Activated CD4-positive, alpha-beta T cell treated with anti-CD3 and anti-CD28 coated beads for 48 hours (primary cell): ENCODE measurements around the gene AHSP.
"Not testable (repeated sequence)": the region's sequence is repeated elsewhere in the genome, so short reads cannot be mapped to it uniquely, and the experiment has no call there.

Experiments used
- DNase-seq: peaks from one replicate; pipeline ENCODE4 v3.0.0-alpha.2; 2020

Gene AHSP

GRCh38 chr16:31532120-31532519 lies 4.4 kb downstream of the AHSP start:
- DNase-seq, result no peak

- DNase-seq, result no peak
Measured at GRCh38 chr16:31532896-31533295, 5.2 kb downstream of the AHSP start.

GRCh38 chr16:31535737-31536136 lies 8.0 kb downstream of the AHSP start:
- no peak for DNase-seq

- no peak for DNase-seq
Measured at GRCh38 chr16:31536804-31537361, 9.2 kb downstream of the AHSP start.

GRCh38 chr16:31537362-31538242 lies 9.9 kb downstream of the AHSP start:
- DNase-seq, result no peak

GRCh38 chr16:31538243-31538598 lies 10.5 kb downstream of the AHSP start:
- DNase-seq, result not testable (repeated sequence)

- DNase-seq, result not testable (repeated sequence)
Measured at GRCh38 chr16:31539762-31540161, 12.1 kb downstream of the AHSP start.

- DNase-seq, result no peak
Measured at GRCh38 chr16:31542763-31543162, 15.1 kb downstream of the AHSP start.

GRCh38 chr16:31561426-31562233 lies 33.9 kb downstream of the AHSP start:
- no peak for DNase-seq

- DNase-seq, result peak; percentile 12
Measured at GRCh38 chr16:31568577-31569359, 41.1 kb downstream of the AHSP start.

GRCh38 chr16:31569360-31569717 lies 41.6 kb downstream of the AHSP start:
- peak; percentile 20 for DNase-seq

- no peak for DNase-seq
Measured at GRCh38 chr16:31572821-31573220, 45.1 kb downstream of the AHSP start.

GRCh38 chr16:31574159-31574558 lies 46.5 kb downstream of the AHSP start:
- DNase-seq, result not testable (repeated sequence)

GRCh38 chr16:31577411-31577810 lies 49.7 kb downstream of the AHSP start:
- DNase-seq, result no peak
